ENCODE measurements around the gene GALNT7.
"Not testable (repeated sequence)": the region's sequence is repeated elsewhere in the genome, so short reads cannot be mapped to it uniquely, and the experiment has no call there.

The GALNT7 gene

GRCh38 chr4:173199553-173199952 lies 30.9 kb downstream of the GALNT7 start:
- no peak for DNase-seq

GRCh38 chr4:173200103-173200884 lies 31.7 kb downstream of the GALNT7 start:
- DNase-seq, result no peak

- DNase-seq, result no peak
Observed at GRCh38 chr4:173202395-173202794, 33.8 kb downstream of the GALNT7 start.

- DNase-seq, result no peak
Observed at GRCh38 chr4:173205656-173206055, 37.0 kb downstream of the GALNT7 start.

GRCh38 chr4:173208420-173208819 lies 39.8 kb downstream of the GALNT7 start:
- DNase-seq, result no peak

GRCh38 chr4:173211222-173211621 lies 42.6 kb downstream of the GALNT7 start:
- no peak for DNase-seq

GRCh38 chr4:173211838-173212237 lies 43.2 kb downstream of the GALNT7 start:
- DNase-seq, result no peak

- DNase-seq, result no peak
Observed at GRCh38 chr4:173212379-173212778, 43.8 kb downstream of the GALNT7 start.

- no peak for DNase-seq
Observed at GRCh38 chr4:173213296-173213695, 44.7 kb downstream of the GALNT7 start.

- no peak for DNase-seq
Observed at GRCh38 chr4:173214231-173214630, 45.6 kb downstream of the GALNT7 start.

GRCh38 chr4:173214661-173215060 lies 46.0 kb downstream of the GALNT7 start:
- DNase-seq, result no peak

GRCh38 chr4:173217075-173217474 lies 48.5 kb downstream of the GALNT7 start:
- DNase-seq, result no peak

- no peak for DNase-seq
Observed at GRCh38 chr4:173217727-173218126, 49.1 kb downstream of the GALNT7 start.

GRCh38 chr4:173218411-173219125 lies 50.0 kb downstream of the GALNT7 start:
- DNase-seq, result no peak

- DNase-seq, result not testable (repeated sequence)
Observed at GRCh38 chr4:173219126-173219437, 50.5 kb downstream of the GALNT7 start.

- DNase-seq, result no peak
Observed at GRCh38 chr4:173223743-173224142, 55.1 kb downstream of the GALNT7 start.

- no peak for DNase-seq
Observed at GRCh38 chr4:173226401-173226888, 57.8 kb downstream of the GALNT7 start.

GRCh38 chr4:173227756-173228155 lies 59.1 kb downstream of the GALNT7 start:
- no peak for DNase-seq

- DNase-seq, result no peak
Observed at GRCh38 chr4:173230062-173230461, 61.5 kb downstream of the GALNT7 start.

GRCh38 chr4:173231916-173232315 lies 63.3 kb downstream of the GALNT7 start:
- DNase-seq, result no peak

- DNase-seq, result no peak
Observed at GRCh38 chr4:173233857-173234256, 65.2 kb downstream of the GALNT7 start.

- DNase-seq, result no peak
Observed at GRCh38 chr4:173235050-173235449, 66.4 kb downstream of the GALNT7 start.

- no peak for DNase-seq
Observed at GRCh38 chr4:173236301-173236700, 67.7 kb downstream of the GALNT7 start.

- no peak for DNase-seq
Observed at GRCh38 chr4:173237152-173237551, 68.5 kb downstream of the GALNT7 start.
